Neural crest cell (in vitro differentiated cells): Measurements from ENCODE around the gene SPAAR. TPM values are rescaled to one million over a fixed set of nuclear protein-coding genes. Genes with fewer than 3 reads are reported as not detected.
A peak's percentile ranks its signal among the peaks of the same experiment; 100 is the strongest.

Experiments
- DNase-seq: peaks from one replicate; pipeline ENCODE4 v3.0.0; 2021; ENCODE audit warnings: low read depth, mixed read lengths, low spot score
- H3K27ac Mint-ChIP-seq: one replicate; pipeline ENCODE4 v1.8.0; 2021; ENCODE audit warnings: mild to moderate bottlenecking, mixed read lengths; ENCODE audit not compliant: unreplicated experiment
- H3K27me3 Mint-ChIP-seq: 2 replicates; pipeline ENCODE4 v1.8.0; 2021; ENCODE audit warnings: low read depth, mild to moderate bottlenecking, mixed read lengths
- H3K36me3 Mint-ChIP-seq: 2 replicates; pipeline ENCODE4 v1.8.0; 2021; ENCODE audit warnings: low read depth, mild to moderate bottlenecking, mixed read lengths
- H3K4me1 Mint-ChIP-seq: 2 replicates; pipeline ENCODE4 v1.8.0; 2021; ENCODE audit warnings: mixed read lengths
- H3K4me3 Mint-ChIP-seq: one replicate; pipeline ENCODE4 v1.8.0; 2021; ENCODE audit warnings: mild to moderate bottlenecking, mixed read lengths
- H3K9me3 Mint-ChIP-seq: 2 replicates; pipeline ENCODE4 v1.8.0; 2021; ENCODE audit warnings: mixed read lengths
- CTCF ChIP-seq: fragments of 200-600 bp; sonication (generic); conservative IDR thresholded peaks from 2 replicates; pipeline ENCODE4 v1.5.0; 2021; ENCODE audit warnings: antibody characterized with exemption, mild to moderate bottlenecking
- total RNA-seq: library from RNA; stranded (reverse); gene quantifications from 2 replicates; pipeline ENCODE4 v1.2.1, GENCODE V29; 2021

Gene SPAAR
- total RNA-seq, 1 donor from 2014 or later, result not detected

GRCh38 chr9:35904338-35904737 is 5.0 kb upstream of the SPAAR start:
- peaks cover 31% of the 10 kb centered on the region for H3K4me1 Mint-ChIP-seq
- H3K27me3 Mint-ChIP-seq, result peaks cover 16% of the 10 kb centered on the region
- no peak for TF ChIP-seq CTCF
- no peaks in the 10 kb centered on the region for H3K9me3 Mint-ChIP-seq
- H3K4me3 Mint-ChIP-seq, result no peak overlapping the region
- DNase-seq, result no peak
- no peak overlapping the region for H3K27ac Mint-ChIP-seq
- H3K36me3 Mint-ChIP-seq, result no peaks in the 10 kb centered on the region

- Mint-ChIP-seq H3K4me1 (peaks cover 31% of the 10 kb centered on the region), H3K9me3 (no peaks in the 10 kb centered on the region), H3K27me3 (peaks cover 15% of the 10 kb centered on the region), H3K4me3 (no peak overlapping the region), H3K27ac (no peak overlapping the region), H3K36me3 (no peaks in the 10 kb centered on the region)
- no peak for TF ChIP-seq CTCF
- no peak for DNase-seq
Observed at GRCh38 chr9:35905051-35905781, 4.1 kb upstream of the SPAAR start.

- Mint-ChIP-seq H3K27ac (peak within 1 kb of the TSS; percentile 71), H3K9me3 (no peaks in the 10 kb centered on the region), H3K4me1 (peaks cover 35% of the 10 kb centered on the region)
Observed at GRCh38 chr9:35905912-35906679, 3.2 kb upstream of the SPAAR start, which contains the start of gene HRCT1. Gene HRCT1, plus strand, starts transcription at chr9:35906202. Its CDS starts 86 bp downstream, at chr9:35906288.

GRCh38 chr9:35906923-35907699 is 2.2 kb upstream of the SPAAR start:
- H3K9me3 Mint-ChIP-seq, result no peaks in the 10 kb centered on the region
- H3K27me3 Mint-ChIP-seq, result peaks cover 3% of the 10 kb centered on the region
- peak overlapping the region; percentile 71 for H3K27ac Mint-ChIP-seq
- H3K36me3 Mint-ChIP-seq, result no peaks in the 10 kb centered on the region
- no peak for TF ChIP-seq CTCF
- no peak overlapping the region for H3K4me3 Mint-ChIP-seq
- H3K4me1 Mint-ChIP-seq, result peaks cover 36% of the 10 kb centered on the region
- no peak for DNase-seq

More at GRCh38 chr9:35905912-35906679, 3.2 kb upstream of the SPAAR start, which contains the start of gene HRCT1:
- DNase-seq, result no peak
- no peak within 1 kb of the TSS for H3K4me3 Mint-ChIP-seq
- TF ChIP-seq CTCF, result no peak
- peaks cover 11% of the 10 kb centered on the region for H3K27me3 Mint-ChIP-seq
- no peaks in the 10 kb centered on the region for H3K36me3 Mint-ChIP-seq
